Stimulated activated CD4-positive, alpha-beta T cell treated with anti-CD3 and anti-CD28 coated beads, TNF-alpha, amount 100 ng/mL, for 24 hours (primary cell): ENCODE measurements around the gene NFATC1.

Source experiments
- DNase-seq, 3 experiments: peaks; one replicate each; pipeline ENCODE4 v3.0.0-alpha.2; 2020; ENCODE audit warnings: low read depth in 3 of 3

The NFATC1 gene

GRCh38 chr18:79440316-79441110 is 44.8 kb downstream of the NFATC1 start:
- no peak for DNase-seq

DNA sequence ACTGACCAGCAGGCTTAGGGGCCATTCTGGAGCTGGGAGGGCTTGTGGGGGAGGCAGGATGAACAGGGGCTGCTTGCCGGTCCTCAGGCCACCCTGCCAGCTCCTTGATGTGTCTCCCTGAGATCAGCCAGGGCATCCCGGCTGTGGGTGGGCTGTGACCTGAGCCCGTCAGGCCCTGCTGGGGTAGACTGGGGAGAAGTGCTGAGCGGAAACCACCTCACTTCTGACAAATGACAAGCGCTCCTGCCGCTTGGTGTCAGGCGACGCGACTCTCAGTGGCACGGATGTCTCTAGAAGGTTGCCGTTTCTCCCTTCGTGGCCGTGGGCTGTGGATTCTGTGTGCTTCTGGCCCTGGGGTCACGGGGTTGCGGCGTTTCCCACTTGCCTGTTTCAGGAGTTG is 45.7 kb downstream of the NFATC1 start:
- no peak for DNase-seq

- DNase-seq, result no peak
Observed at GRCh38 chr18:79442508-79443221, 46.9 kb downstream of the NFATC1 start.

DNA sequence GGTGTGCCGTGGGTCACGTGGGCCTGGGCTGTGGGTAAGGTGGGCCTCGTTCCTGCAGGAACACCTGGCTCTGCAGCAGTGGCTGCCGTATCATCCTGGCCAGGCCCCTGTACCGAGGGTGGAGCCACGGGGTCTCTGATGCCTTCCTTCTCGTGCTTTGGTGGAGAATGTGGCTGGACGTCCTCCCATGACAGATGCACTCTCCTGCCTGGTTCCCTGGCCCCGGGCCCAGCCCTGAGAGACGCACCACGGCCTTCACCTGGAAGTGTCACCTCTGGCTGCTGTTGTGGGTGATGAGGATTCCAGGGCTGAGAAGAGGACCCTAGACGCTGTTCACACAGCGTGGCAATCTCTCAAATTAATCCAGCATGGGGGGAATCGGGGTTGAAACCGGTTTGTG is 49.5 kb downstream of the NFATC1 start:
- DNase-seq, result no peak

GRCh38 chr18:79445696-79446561 is 50.2 kb downstream of the NFATC1 start:
- DNase-seq, result no peak

DNA sequence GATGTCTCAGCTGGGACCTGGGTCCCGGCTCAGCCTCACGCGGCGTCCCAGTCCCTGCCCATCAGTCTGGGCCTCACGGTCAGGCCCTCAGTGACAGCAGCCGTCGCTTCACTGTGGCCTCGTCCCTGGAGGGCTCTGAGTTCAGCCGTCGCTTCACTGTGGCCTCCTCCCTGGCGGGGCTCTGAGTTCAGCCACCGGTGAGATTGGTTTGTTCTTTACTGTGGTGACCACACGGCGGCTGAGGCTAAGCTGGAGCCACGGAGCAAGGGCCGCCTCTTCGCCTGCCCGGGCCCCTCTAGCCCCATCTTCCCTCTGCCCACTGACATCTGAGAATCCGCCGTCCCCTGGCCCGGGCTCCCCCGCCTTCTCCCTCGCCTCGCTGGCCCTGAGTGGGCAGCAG is 51.2 kb downstream of the NFATC1 start:
- DNase-seq, result no peak

DNA sequence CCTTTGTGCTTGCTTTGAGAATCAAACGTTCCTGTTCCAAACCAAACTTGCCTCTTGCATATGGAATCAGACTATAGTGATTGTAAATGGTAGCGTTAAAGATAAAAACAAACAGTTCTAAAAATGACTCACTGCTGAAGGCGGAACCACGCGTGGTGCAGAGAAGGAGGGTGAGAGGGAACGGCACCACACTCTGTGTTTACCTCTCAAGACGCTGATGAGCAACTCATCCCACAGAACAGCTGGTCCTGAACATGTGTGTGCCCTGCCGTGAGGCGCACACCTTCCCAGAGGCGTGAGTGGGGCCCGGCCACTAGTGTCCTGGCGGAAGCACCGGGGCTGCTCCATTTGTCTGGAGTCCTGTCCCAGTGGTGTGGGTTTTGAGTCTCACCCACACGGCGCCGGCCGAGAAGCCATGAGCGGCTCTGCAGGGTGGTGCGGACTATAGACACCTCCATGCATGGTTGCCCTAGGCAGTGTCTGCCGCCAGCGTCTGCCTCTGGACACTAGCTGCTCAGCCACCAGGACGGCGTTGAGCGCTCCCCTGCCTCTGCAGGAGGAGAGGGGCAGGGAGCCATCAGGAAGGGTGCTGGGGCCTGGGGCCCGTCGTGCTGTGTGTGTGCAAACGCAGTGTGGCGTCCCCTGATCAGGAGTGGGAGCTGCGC is 52.1 kb downstream of the NFATC1 start:
- DNase-seq, result peak in 1 of 3 experiments; percentile 18

DNA sequence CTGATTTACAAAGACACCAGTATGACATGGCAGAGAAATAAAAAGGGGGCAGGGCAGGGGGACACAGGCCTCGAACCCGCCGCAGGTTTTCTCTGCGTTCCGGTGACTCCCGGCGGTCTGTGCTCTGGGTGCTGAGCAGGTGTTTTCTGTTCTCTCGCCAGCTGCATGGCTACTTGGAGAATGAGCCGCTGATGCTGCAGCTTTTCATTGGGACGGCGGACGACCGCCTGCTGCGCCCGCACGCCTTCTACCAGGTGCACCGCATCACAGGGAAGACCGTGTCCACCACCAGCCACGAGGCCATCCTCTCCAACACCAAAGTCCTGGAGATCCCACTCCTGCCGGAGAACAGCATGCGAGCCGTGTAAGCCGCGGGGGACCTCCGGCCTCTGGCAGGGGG is 52.9 kb downstream of the NFATC1 start:
- no peak for DNase-seq

DNA sequence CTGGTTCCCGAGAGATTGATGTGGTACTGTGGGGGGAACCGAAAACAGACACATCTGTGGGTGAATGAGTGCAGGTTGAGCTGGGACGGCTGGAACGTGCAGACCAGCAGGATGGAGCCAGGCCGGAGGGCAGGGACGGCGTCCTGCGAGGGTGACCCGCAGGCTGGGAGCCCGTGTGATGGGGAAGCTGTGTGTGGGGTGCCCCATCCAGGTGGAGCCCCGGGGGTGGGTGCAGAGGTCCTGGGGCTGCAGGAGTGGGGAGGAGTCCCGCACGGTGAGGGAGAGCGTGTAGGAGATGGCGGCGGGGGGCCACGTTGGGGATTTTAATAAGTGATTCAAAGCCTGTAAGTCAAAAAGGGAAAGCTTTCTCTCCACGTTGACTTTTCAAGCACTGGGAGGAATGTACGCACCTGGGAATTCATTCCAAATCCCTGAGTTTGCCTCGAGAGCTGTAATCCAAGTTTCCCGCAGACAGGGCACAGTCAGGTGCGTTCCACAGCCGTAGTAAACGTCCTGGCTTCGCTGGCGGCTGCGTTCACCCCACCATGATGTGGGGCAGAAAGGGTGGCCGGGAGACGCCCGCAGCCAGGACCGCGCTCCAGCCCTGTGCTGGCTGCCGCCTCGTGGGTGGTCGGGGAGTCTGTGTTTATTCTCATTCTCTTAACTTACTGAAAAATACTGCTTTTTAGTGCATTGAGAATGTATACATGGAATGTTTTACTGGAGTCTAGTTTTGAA is 54.0 kb downstream of the NFATC1 start:
- DNase-seq, result no peak

DNA sequence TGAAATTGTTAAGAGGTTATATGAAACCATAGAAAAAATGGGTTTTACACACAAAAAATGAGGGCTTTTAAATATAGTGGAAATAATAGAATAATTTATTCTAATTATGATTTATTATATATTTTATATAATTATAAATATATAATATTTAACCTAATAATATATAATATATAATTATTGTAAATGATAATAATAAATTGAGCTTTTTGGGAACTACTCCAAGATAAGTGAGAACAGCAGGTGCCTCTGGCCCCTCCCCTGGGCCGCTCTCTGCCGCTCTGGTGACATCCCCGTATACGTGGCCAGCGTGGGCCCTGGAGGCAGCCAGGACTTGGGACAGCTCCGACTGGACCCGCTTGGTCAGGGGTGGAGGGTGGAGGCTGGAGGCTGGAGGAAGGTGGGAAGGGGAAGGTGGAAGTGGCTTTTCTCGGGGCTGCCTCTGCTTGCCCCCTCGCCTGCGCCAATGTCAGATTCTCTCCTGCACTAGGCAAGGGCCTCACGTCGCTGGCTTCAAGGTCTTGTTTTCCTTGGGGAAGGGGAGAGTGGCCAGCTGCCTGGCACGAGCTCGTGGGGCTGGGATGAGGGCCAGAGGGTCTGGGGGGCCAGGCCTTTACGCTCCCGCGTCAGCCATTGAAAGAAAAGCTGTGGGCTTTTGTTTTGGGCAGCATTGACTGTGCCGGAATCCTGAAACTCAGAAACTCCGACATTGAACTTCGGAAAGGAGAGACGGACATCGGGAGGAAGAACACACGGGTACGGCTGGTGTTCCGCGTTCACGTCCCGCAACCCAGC is 54.8 kb downstream of the NFATC1 start:
- DNase-seq, result no peak

DNA sequence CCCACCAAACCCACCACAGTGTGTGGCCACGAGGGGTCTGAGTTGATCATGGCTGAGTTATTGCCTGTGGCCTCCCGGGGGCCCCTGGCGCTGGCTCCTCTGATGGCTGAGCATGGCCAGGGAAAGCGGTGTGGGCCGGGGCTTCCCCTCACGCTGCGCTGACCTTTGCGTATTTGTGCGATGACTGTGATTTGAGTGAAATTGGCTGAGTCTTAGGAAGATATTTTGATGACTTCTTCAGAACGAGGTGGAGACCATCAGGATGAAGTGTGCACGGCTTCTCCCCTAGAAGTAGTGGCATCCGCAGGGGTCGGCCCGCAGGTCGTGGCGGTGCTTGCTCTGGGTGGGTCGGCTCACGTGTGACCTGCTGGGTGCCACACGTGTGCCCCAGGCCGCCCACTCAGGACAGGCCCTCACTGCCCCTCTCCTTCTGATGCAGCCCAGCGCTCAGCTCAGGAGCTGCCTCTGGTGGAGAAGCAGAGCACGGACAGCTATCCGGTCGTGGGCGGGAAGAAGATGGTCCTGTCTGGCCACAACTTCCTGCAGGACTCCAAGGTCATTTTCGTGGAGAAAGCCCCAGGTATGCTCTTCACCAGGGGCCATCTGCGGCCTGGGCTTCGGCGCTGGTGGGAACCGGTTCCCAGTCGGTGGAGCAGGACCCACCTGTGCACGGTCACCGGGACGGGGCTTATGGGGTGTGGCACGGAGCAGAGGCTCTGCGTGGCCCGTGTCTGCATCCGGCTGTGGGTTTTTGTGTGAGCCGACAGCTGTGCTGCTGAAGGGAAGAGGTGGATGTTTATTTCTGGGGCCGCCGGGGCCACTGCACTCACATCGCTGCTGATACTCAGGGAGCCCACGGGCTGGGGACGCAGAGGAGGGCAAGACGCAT is 55.8 kb downstream of the NFATC1 start:
- no peak for DNase-seq

- DNase-seq, result no peak
Observed at GRCh38 chr18:79452190-79452990, 56.7 kb downstream of the NFATC1 start.

- DNase-seq, result no peak
Observed at GRCh38 chr18:79452991-79453645, 57.4 kb downstream of the NFATC1 start.

- no peak for DNase-seq
Observed at GRCh38 chr18:79453816-79454735, 58.3 kb downstream of the NFATC1 start.

DNA sequence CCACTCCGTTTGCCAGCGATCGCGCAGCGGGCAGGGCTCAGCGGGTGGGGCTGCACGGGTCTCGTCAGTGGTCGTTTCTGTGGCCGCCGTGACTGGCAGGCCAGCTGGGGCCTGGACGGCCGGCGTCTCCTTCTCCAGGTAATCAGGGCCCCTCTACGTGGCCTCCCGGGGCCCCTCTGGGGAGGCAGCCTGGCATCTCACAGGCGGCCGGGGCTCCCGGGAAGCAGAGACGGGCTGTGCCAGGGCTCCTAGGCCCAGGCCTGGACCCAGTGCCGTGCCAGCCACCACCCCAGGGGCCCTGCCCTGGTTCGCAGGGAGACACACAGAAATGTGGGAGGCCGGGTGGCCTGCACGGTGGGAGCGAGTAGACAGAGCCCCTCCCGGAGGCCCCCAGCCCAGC is 59.5 kb downstream of the NFATC1 start:
- no peak for DNase-seq

DNA sequence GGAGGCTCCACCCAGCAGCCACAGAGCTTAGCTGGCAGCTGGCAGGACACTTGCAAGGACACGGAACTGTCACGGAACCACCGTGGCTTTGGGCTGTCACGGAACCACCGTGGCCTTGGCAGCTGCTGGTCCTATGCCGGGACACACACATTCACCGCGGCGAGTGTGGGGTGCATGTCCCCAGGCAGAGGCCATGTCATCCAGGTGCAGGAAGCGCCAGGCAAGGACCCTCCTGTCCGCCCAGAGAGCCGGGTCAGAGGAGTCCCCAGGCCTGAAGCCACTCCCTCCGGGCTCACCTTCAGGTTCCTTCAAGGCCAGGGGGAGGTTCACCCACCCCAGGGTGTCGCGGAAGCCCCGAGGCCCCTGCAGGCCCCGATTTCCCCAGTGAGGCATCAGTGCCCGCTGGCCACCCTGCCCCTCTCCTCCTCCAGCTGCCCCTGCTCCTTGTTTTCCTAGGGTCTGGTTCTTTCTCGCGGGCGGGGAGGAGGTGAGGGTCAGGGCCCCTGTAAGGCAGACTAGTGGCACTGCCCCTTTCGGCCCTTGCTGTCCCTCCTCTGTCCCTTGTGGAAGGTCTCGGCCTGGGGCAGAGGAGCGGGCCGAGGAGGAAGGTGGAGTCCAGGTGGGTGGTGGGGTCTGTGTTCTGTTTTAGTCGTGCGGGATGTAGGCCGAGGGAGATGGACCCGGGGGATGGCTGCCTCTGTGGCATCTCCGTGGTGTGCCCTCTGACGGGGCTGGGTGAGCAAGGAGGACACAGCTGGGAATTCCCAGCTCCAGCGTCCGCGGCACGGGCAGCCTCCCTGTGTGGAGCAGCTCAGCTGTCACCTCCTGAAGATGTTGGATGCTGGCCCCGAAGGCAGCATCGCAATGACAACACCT is 60.6 kb downstream of the NFATC1 start:
- no peak for DNase-seq
